DND-41 (cell line): Measurements from ENCODE around the gene EEF1G.

Source experiments
- ATAC-seq: fragments of 200-7000 bp; cut with Tn5 transposase; 3 replicates; pipeline ENCODE4 v1.9.1; 2021; ENCODE audit warnings: low read depth; ENCODE audit not compliant: insufficient read depth
- DNase-seq: peaks from one replicate; pipeline ENCODE4 v3.0.0-alpha.2; 2020
- H2AFZ ChIP-seq: 2 replicates; pipeline ENCODE4 v1.6.0; 2012; ENCODE audit warnings: low read depth, low read length
- H3K27ac ChIP-seq: 2 replicates; pipeline ENCODE4 v1.5.1; 2012; ENCODE audit warnings: low read length, inconsistent platforms
- H3K27me3 ChIP-seq: fragments of 200-600 bp; sonication (generic); 2 replicates; pipeline ENCODE4 v1.6.0; 2012; ENCODE audit warnings: low read length, mild to moderate bottlenecking, inconsistent platforms; ENCODE audit not compliant: insufficient read depth, poor library complexity
- H3K36me3 ChIP-seq: 2 replicates; pipeline ENCODE4 v1.5.1; 2012; ENCODE audit warnings: low read length, inconsistent platforms; ENCODE audit not compliant: insufficient read depth
- H3K4me1 ChIP-seq: 2 replicates; pipeline ENCODE4 v1.5.1; 2012; ENCODE audit warnings: mild to moderate bottlenecking, low read length; ENCODE audit not compliant: insufficient read depth
- H3K4me2 ChIP-seq: 2 replicates; pipeline ENCODE4 v1.6.0; 2012; ENCODE audit warnings: mild to moderate bottlenecking, moderate library complexity, low read length, inconsistent platforms; ENCODE audit not compliant: insufficient read depth
- H3K4me3 ChIP-seq, 2 experiments: fragments of 200-600 bp in 1 of 2; shearing (Covaris generic) in 1 of 2; 2 replicates each; pipeline ENCODE4 v1.5.1; 2012 to 2016; ENCODE audit warnings: inconsistent platforms in 2 of 2, low read length in 2 of 2, mild to moderate bottlenecking in 2 of 2, low read depth in 1 of 2, moderate library complexity in 1 of 2
- H3K79me2 ChIP-seq: 2 replicates; pipeline ENCODE4 v1.6.0; 2012; ENCODE audit warnings: low read length, inconsistent platforms; ENCODE audit not compliant: insufficient read depth
- H3K9ac ChIP-seq: 2 replicates; pipeline ENCODE4 v1.6.0; 2012; ENCODE audit warnings: low read depth, mild to moderate bottlenecking, inconsistent platforms, low read length, moderate library complexity
- H3K9me3 ChIP-seq: 2 replicates; pipeline ENCODE4 v1.5.1; 2012; ENCODE audit warnings: low read length, moderate library complexity, mild to moderate bottlenecking, inconsistent platforms; ENCODE audit not compliant: insufficient read depth, severe bottlenecking
- H4K20me1 ChIP-seq: 2 replicates; pipeline ENCODE4 v1.6.0; 2012; ENCODE audit warnings: low read length; ENCODE audit not compliant: insufficient read depth
- EZH2 ChIP-seq: IDR thresholded peaks from 3 replicates; pipeline ENCODE4 v1.6.1; 2012; ENCODE audit warnings: borderline replicate concordance, low read depth, mild to moderate bottlenecking, moderate library complexity, low read length, inconsistent platforms; ENCODE audit not compliant: severe bottlenecking
- TF ChIP-seq, protein P1 (sequence below): IDR thresholded peaks from 2 replicates; pipeline ENCODE4 v1.5.1; 2012; ENCODE audit warnings: borderline replicate concordance, low read length, moderate library complexity, mild to moderate bottlenecking; ENCODE audit not compliant: poor library complexity, severe bottlenecking; ENCODE audit errors: extremely low read depth

The EEF1G gene

DNA sequence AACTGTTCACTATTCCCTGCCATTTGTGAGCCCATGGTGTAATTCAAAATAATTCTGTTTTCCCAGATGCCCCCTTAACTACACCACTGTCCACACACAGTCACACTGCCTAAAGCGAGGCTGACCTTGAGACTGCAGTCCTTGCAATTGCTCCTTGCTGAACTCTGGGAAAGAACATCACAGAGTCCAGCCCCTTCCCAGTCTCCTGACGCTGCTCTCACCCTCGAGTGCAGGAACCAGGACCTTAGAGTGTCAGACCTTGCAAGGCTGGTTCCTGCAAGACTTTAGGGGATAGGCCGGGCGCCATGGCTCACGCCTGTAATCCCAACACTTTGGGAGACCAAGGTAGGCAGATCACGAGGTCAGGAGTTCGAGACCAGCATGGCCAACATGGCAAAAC is 60.7 kb downstream of the EEF1G start:
- Histone ChIP-seq H3K4me1 (no peaks in the 10 kb centered on the region), H2AFZ (no peak overlapping the region), H3K4me2 (no peak overlapping the region), H3K4me3 (no peak overlapping the region), H3K79me2 (no peaks in the 10 kb centered on the region), H3K27me3 (peaks cover 10% of the 10 kb centered on the region), H3K36me3 (no peaks in the 10 kb centered on the region), H3K27ac (no peak overlapping the region), H3K9me3 (no peaks in the 10 kb centered on the region), H3K9ac (no peak overlapping the region), H4K20me1 (no peaks in the 10 kb centered on the region)
- DNase-seq (no peak), ATAC-seq (no peak)
- no peak for TF ChIP-seq EZH2
- TF ChIP-seq, protein P1, sequence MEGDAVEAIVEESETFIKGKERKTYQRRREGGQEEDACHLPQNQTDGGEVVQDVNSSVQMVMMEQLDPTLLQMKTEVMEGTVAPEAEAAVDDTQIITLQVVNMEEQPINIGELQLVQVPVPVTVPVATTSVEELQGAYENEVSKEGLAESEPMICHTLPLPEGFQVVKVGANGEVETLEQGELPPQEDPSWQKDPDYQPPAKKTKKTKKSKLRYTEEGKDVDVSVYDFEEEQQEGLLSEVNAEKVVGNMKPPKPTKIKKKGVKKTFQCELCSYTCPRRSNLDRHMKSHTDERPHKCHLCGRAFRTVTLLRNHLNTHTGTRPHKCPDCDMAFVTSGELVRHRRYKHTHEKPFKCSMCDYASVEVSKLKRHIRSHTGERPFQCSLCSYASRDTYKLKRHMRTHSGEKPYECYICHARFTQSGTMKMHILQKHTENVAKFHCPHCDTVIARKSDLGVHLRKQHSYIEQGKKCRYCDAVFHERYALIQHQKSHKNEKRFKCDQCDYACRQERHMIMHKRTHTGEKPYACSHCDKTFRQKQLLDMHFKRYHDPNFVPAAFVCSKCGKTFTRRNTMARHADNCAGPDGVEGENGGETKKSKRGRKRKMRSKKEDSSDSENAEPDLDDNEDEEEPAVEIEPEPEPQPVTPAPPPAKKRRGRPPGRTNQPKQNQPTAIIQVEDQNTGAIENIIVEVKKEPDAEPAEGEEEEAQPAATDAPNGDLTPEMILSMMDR: no peak
